Gastrocnemius medialis (tissue), 4 donors: Measurements from ENCODE around the gene PNPT1.

Source experiments
- POLR2A ChIP-seq, 2 donors: fragments of 450-650 bp; IDR thresholded peaks; one replicate each; pipeline ENCODE4 v1.6.1; 2017; ENCODE audit warnings: antibody characterized with exemption in 2 of 2, mild to moderate bottlenecking in 2 of 2, moderate library complexity in 2 of 2
- TF ChIP-seq, protein P1 (sequence below), 5 experiments: fragments of 450-650 bp in 3 of 5; fragments of 200-600 bp in 2 of 5; sonication (generic) in 2 of 5; IDR thresholded peaks in 4 of 5; conservative IDR thresholded peaks in 1 of 5; 1 replicate in 4 of 5; 2 replicates in 1 of 5; pipeline ENCODE4 v1.5.1; 2016 to 2019; ENCODE audit warnings: antibody characterized with exemption in 5 of 5, mild to moderate bottlenecking in 3 of 5, moderate library complexity in 3 of 5

DNA sequence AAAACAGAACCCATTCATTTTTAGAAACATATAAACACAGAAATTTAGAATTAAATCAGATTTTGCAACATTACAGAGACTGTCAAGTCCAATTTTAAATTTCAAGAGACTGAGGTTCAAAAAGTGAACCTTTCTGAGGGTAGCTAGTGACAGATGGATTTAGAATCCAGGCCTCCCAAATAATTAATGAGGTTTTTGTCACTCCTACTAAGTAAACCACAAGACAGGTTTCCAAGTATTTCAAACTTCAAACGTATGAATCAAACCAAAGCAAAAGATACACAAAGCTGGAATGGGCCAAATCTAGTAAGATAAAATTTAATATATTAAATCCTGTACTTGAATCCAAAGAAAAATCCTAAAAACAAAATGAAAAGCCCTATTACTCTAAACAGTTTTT, 101.5 kb downstream of the PNPT1 start:
- no peak for TF ChIP-seq POLR2A (IDR thresholded peaks at IDR 0.05)
- TF ChIP-seq, protein P1, sequence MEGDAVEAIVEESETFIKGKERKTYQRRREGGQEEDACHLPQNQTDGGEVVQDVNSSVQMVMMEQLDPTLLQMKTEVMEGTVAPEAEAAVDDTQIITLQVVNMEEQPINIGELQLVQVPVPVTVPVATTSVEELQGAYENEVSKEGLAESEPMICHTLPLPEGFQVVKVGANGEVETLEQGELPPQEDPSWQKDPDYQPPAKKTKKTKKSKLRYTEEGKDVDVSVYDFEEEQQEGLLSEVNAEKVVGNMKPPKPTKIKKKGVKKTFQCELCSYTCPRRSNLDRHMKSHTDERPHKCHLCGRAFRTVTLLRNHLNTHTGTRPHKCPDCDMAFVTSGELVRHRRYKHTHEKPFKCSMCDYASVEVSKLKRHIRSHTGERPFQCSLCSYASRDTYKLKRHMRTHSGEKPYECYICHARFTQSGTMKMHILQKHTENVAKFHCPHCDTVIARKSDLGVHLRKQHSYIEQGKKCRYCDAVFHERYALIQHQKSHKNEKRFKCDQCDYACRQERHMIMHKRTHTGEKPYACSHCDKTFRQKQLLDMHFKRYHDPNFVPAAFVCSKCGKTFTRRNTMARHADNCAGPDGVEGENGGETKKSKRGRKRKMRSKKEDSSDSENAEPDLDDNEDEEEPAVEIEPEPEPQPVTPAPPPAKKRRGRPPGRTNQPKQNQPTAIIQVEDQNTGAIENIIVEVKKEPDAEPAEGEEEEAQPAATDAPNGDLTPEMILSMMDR (IDR thresholded peaks at IDR 0.05 in 4 of 5, conservative IDR thresholded peaks at IDR 0.05 in 1 of 5): no peak
